ENCODE results near the gene SLC6A2. TPM values are rescaled to one million over a fixed set of nuclear protein-coding genes. Genes with fewer than 3 reads are reported as not detected.

SLC6A2 gene
- total and polyA plus RNA-seq, 12 donors, result 0.17 TPM; not detected in 11

GRCh38 chr16:55698946-55699345, 43.2 kb downstream of the SLC6A2 start:
- Histone ChIP-seq H3K27ac (no peak overlapping the region), H3K36me3 (no peaks in the 10 kb centered on the region), H3K27me3 (peaks cover 0 to 8% (median 0%) of the 10 kb centered on the region in 7 donors), H3K9me3 (no peaks in the 10 kb centered on the region), H3K4me1 (peaks cover 0 to 5% (median 0%) of the 10 kb centered on the region in 9 donors), H3K4me3 (no peak overlapping the region)
- no peak for TF ChIP-seq CTCF (IDR thresholded peaks at IDR 0.05)
- intact Hi-C loops (cut with DNase I), result no loop called here
- ATAC-seq, result no peak
- DNase-seq, result no peak

- Histone ChIP-seq H3K36me3 (no peaks in the 10 kb centered on the region), H3K27me3 (peaks cover 0 to 15% (median 1%) of the 10 kb centered on the region in 7 donors), H3K9me3 (no peaks in the 10 kb centered on the region), H3K4me3 (no peak overlapping the region), H3K4me1 (peaks cover 0 to 5% (median 0%) of the 10 kb centered on the region in 9 donors), H3K27ac (no peak overlapping the region)
- WGBS, 2 donors, result 79 to 89% methylated on average over 3 of the region's 3 CpGs
- DNase-seq (no peak), ATAC-seq (no peak)
- TF ChIP-seq CTCF (IDR thresholded peaks at IDR 0.05), result no peak
- intact Hi-C loops (cut with DNase I), result loop anchor here in 9 of 10 donors (2.0 to 10.0 kb wide), 6 partner anchors 152 to 232 kb away; no protein-coding TSS in a partner anchor
These were observed 43.8 kb downstream of the SLC6A2 start for GRCh38 chr16:55699616-55700015.

GRCh38 chr16:55700067-55700466, 44.3 kb downstream of the SLC6A2 start:
- intact Hi-C loops (cut with DNase I), result loop anchor here in 9 of 10 donors (2.0 to 10.0 kb wide), 6 partner anchors 153 to 233 kb away; no protein-coding TSS in a partner anchor
- no peak for DNase-seq

DNA sequence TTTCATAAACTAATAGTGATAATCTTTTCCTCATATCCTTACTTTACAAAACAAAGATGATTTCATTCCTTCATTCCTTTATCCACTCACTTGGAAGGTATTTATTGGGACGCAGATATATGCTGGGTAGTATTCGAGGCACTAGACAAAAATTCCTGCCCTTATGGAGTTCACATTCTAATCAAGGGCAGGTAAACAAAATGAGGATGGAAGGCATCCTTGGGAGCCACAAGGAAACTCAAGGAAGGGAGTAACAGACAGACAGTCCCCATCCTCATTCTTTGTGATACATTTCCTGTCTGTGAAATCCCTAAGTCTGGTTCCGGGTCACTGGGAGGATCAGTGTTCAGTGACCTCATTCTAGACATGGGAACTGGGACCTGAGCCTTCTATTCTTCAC, 45.2 kb downstream of the SLC6A2 start:
- TF ChIP-seq CTCF (IDR thresholded peaks at IDR 0.05), result no peak
- peaks cover 0 to 16% (median 3%) of the 10 kb centered on the region in 7 donors for H3K27me3 ChIP-seq
- no peak overlapping the region for H3K27ac ChIP-seq
- no peak overlapping the region for H3K4me3 ChIP-seq
- ATAC-seq (no peak), DNase-seq (no peak)
- no peaks in the 10 kb centered on the region for H3K9me3 ChIP-seq
- 83% methylated on average over 3 of the region's 3 CpGs for WGBS, 2 donors
- intact Hi-C loops (cut with DNase I), result loop anchor here in 9 of 10 donors (2.0 to 10.0 kb wide), 6 partner anchors 154 to 234 kb away; no protein-coding TSS in a partner anchor
- H3K36me3 ChIP-seq, result no peaks in the 10 kb centered on the region
- peaks cover 0 to 5% (median 0%) of the 10 kb centered on the region in 9 donors for H3K4me1 ChIP-seq

More at GRCh38 chr16:55700067-55700466, 44.3 kb downstream of the SLC6A2 start:
- Histone ChIP-seq H3K4me1 (peaks cover 0 to 5% (median 0%) of the 10 kb centered on the region in 9 donors), H3K27ac (no peak overlapping the region), H3K36me3 (no peaks in the 10 kb centered on the region), H3K27me3 (peaks cover 0 to 16% (median 3%) of the 10 kb centered on the region in 7 donors), H3K4me3 (no peak overlapping the region), H3K9me3 (no peaks in the 10 kb centered on the region)
- no peak for ATAC-seq
- WGBS, 2 donors, result 82 to 84% methylated on average over 10 of the region's 10 CpGs
- TF ChIP-seq CTCF (IDR thresholded peaks at IDR 0.05), result no peak
